ENCODE measurements around the gene BOLA3.

- TF ChIP-seq CTCF (IDR thresholded peaks at IDR 0.05; ENCODE audit: poor library complexity, severe bottlenecking) (no peak), RAD21 (conservative IDR thresholded peaks at IDR 0.05) (no peak), TAF1 (IDR thresholded peaks at IDR 0.05; ENCODE audit: low read depth) (no peak), EZH2 (IDR thresholded peaks at IDR 0.05; ENCODE audit: borderline replicate concordance, insufficient read depth, low read length, poor library complexity, severe bottlenecking) (no peak), MXI1 (conservative IDR thresholded peaks at IDR 0.05; ENCODE audit: poor library complexity, severe bottlenecking) (no peak)
- TF ChIP-seq, protein P1, sequence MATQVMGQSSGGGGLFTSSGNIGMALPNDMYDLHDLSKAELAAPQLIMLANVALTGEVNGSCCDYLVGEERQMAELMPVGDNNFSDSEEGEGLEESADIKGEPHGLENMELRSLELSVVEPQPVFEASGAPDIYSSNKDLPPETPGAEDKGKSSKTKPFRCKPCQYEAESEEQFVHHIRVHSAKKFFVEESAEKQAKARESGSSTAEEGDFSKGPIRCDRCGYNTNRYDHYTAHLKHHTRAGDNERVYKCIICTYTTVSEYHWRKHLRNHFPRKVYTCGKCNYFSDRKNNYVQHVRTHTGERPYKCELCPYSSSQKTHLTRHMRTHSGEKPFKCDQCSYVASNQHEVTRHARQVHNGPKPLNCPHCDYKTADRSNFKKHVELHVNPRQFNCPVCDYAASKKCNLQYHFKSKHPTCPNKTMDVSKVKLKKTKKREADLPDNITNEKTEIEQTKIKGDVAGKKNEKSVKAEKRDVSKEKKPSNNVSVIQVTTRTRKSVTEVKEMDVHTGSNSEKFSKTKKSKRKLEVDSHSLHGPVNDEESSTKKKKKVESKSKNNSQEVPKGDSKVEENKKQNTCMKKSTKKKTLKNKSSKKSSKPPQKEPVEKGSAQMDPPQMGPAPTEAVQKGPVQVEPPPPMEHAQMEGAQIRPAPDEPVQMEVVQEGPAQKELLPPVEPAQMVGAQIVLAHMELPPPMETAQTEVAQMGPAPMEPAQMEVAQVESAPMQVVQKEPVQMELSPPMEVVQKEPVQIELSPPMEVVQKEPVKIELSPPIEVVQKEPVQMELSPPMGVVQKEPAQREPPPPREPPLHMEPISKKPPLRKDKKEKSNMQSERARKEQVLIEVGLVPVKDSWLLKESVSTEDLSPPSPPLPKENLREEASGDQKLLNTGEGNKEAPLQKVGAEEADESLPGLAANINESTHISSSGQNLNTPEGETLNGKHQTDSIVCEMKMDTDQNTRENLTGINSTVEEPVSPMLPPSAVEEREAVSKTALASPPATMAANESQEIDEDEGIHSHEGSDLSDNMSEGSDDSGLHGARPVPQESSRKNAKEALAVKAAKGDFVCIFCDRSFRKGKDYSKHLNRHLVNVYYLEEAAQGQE (IDR thresholded peaks at IDR 0.05; ENCODE audit: borderline replicate concordance), result no peak
Measured at GRCh38 chr2:74148457-74149246, 940 bp upstream of the BOLA3 start.
